Gastroesophageal sphincter (tissue), 4 donors: Measurements from ENCODE around the gene RAB43. TPM values are rescaled to one million over a fixed set of nuclear protein-coding genes. Genes with fewer than 3 reads are reported as not detected.

ENCODE experiments used
- ATAC-seq: fragments of 150-250 bp; one replicate; pipeline ENCODE4 v1.9.1; 2016; ENCODE audit warnings: mild to moderate bottlenecking, moderate library complexity
- H3K27ac ChIP-seq, 4 donors: fragments of 200-600 bp; sonication (generic) in 3 of 4; 1 replicate in 3 of 4; 2 replicates in 1 of 4; pipeline ENCODE4 v1.5.1; 2016 to 2019
- H3K27me3 ChIP-seq: fragments of 200-600 bp; sonication (generic); one replicate; pipeline ENCODE4 v1.5.1; 2019
- H3K36me3 ChIP-seq, 2 donors: fragments of 200-600 bp; sonication (generic); one replicate each; pipeline ENCODE4 v1.5.1; 2019; ENCODE audit warnings: control low read depth in 1 of 2
- H3K4me1 ChIP-seq, 3 donors: fragments of 200-600 bp; sonication (generic); 1 replicate in 2 of 3; 2 replicates in 1 of 3; pipeline ENCODE4 v1.5.1; 2016 to 2019; ENCODE audit warnings: control low read depth in 2 of 3
- H3K4me3 ChIP-seq, 2 donors: fragments of 200-600 bp; sonication (generic); one replicate each; pipeline ENCODE4 v1.5.1; 2019; ENCODE audit warnings: mild to moderate bottlenecking in 1 of 2, moderate library complexity in 1 of 2
- H3K9me3 ChIP-seq, 3 donors: fragments of 200-600 bp; sonication (generic); one replicate each; pipeline ENCODE4 v1.5.1; 2017 to 2019; ENCODE audit warnings: control low read depth in 2 of 3
- CTCF ChIP-seq, 4 experiments: fragments of 200-600 bp in 2 of 4; fragments of 450-650 bp in 2 of 4; sonication (generic) in 1 of 4; IDR thresholded peaks; one replicate each; pipeline ENCODE4 v1.5.1; 2017 to 2019; ENCODE audit warnings: antibody characterized with exemption in 4 of 4, mild to moderate bottlenecking in 2 of 4, moderate library complexity in 2 of 4
- EP300 ChIP-seq: sonication (generic); formaldehyde crosslinking; IDR thresholded peaks from one replicate; pipeline ENCODE4 v1.6.1; 2017; ENCODE audit warnings: antibody characterized with exemption, mild to moderate bottlenecking
- POLR2A ChIP-seq, 2 donors: fragments of 450-650 bp; IDR thresholded peaks; one replicate each; pipeline ENCODE4 v1.6.1; 2017; ENCODE audit warnings: antibody characterized with exemption in 2 of 2, mild to moderate bottlenecking in 2 of 2, moderate library complexity in 1 of 2
- POLR2AphosphoS5 ChIP-seq: sonication (generic); formaldehyde crosslinking; IDR thresholded peaks from one replicate; pipeline ENCODE4 v1.6.1; 2017; ENCODE audit warnings: antibody characterized with exemption
- WGBS, 2 donors: methylation state at CpG; one replicate each; pipeline ENCODE4 v1.1.5; 2018; ENCODE audit warnings: low coverage in 1 of 2; 5-methylcytosine and 5-hydroxymethylcytosine counted together
- total RNA-seq, 4 donors: library from RNA; depleted of rRNA; stranded (reverse); fragments of >200 nt; gene quantifications; one replicate each; pipeline ENCODE4 v1.1.0, GENCODE V29; 2016

RAB43 gene
- total RNA-seq, 4 donors from 2014 or later, result 10.3 to 17.9 (median 15.7) TPM

GRCh38 chr3:129126726-129127280 lies 5.2 kb upstream of the RAB43 start:
- no peak for TF ChIP-seq CTCF (IDR thresholded peaks at IDR 0.05)
- TF ChIP-seq POLR2A (IDR thresholded peaks at IDR 0.05), result no peak
- no peak for TF ChIP-seq EP300
- Histone ChIP-seq H3K4me1 (peaks cover 0 to 12% (median 0%) of the 10 kb centered on the region in 3 donors), H3K4me3 (no peak overlapping the region), H3K9me3 (no peaks in the 10 kb centered on the region), H3K27ac (peak overlapping the region in 2 of 4 donors; percentile 9 to 26), H3K27me3 (no peaks in the 10 kb centered on the region), H3K36me3 (peaks cover 0 to 62% of the 10 kb centered on the region in 2 donors)
- no peak for ATAC-seq
- 50 to 100% methylated on average over 1 of the region's 9 CpGs for WGBS, 2 donors

GRCh38 chr3:129123314-129124060 lies 1.9 kb upstream of the RAB43 start:
- Histone ChIP-seq H3K4me3 (no peak overlapping the region), H3K36me3 (peaks cover 0 to 33% of the 10 kb centered on the region in 2 donors), H3K27ac (peak overlapping the region in 3 of 4 donors; percentile 92 to 96 (median 94)), H3K9me3 (no peaks in the 10 kb centered on the region), H3K4me1 (peaks cover 3 to 32% (median 14%) of the 10 kb centered on the region in 3 donors), H3K27me3 (no peaks in the 10 kb centered on the region)
- 47 to 63% methylated on average over 3 to 4 of the region's 5 CpGs for WGBS, 2 donors
- no peak for ATAC-seq
- TF ChIP-seq CTCF (IDR thresholded peaks at IDR 0.05) (no peak), POLR2A (IDR thresholded peaks at IDR 0.05) (no peak), EP300 (no peak), POLR2AphosphoS5 (no peak)

- TF ChIP-seq EP300 (no peak), POLR2AphosphoS5 (no peak), POLR2A (IDR thresholded peaks at IDR 0.05) (no peak), CTCF (IDR thresholded peaks at IDR 0.05) (no peak)
- H3K4me1 ChIP-seq, result peaks cover 3 to 38% (median 14%) of the 10 kb centered on the region in 3 donors
- ATAC-seq, result no peak
- peaks cover 0 to 23% of the 10 kb centered on the region in 2 donors for H3K36me3 ChIP-seq
- no peaks in the 10 kb centered on the region for H3K27me3 ChIP-seq
- H3K27ac ChIP-seq, result peak overlapping the region; percentile 56 to 96 (median 93)
- WGBS, 2 donors, result 20% methylated on average over 2 of the region's 18 CpGs; no CpG with 5 or more reads in 1 of the 2 donors
- peak overlapping the region; percentile 71 to 94 for H3K4me3 ChIP-seq
- H3K9me3 ChIP-seq, result no peaks in the 10 kb centered on the region
Observed at GRCh38 chr3:129122412-129123011, 908 bp upstream of the RAB43 start.

- Histone ChIP-seq H3K36me3 (peaks cover 0 to 13% of the 10 kb centered on the region in 2 donors), H3K27me3 (no peaks in the 10 kb centered on the region), H3K4me1 (peaks cover 3 to 48% (median 17%) of the 10 kb centered on the region in 3 donors), H3K9me3 (no peaks in the 10 kb centered on the region), H3K27ac (peak overlapping the region; percentile 80 to 96 (median 93)), H3K4me3 (peak overlapping the region; percentile 71 to 94)
- no CpG with 5 or more reads among the region's 80 CpGs for WGBS, 2 donors
- TF ChIP-seq POLR2A (IDR thresholded peaks at IDR 0.05) (peak; percentile 30 to 40), EP300 (no peak)
- peak; percentile 53 for ATAC-seq
Observed at GRCh38 chr3:129121016-129121791, 400 bp downstream of the RAB43 start.
